ENCODE data around the gene DSCAM.

DNA sequence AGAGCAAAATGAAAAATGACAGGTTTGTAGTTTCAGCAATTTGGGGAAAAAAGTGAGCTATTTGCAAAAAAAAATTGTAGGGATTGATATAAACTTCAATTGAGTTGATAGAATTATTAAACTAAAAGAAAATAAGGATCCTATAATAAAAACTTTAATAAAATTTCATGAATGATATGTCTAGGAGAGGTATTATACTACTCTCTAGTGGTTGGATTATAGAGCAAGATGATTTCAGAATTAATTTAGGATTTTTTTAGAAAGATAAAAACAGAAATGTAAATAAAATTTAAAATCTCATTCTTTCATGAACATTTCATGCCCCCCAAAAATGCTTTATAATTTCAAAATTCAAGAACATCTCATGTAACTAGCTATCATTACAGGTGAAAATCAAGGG is 430.4 kb downstream of the DSCAM start:
- TF ChIP-seq, protein P1, sequence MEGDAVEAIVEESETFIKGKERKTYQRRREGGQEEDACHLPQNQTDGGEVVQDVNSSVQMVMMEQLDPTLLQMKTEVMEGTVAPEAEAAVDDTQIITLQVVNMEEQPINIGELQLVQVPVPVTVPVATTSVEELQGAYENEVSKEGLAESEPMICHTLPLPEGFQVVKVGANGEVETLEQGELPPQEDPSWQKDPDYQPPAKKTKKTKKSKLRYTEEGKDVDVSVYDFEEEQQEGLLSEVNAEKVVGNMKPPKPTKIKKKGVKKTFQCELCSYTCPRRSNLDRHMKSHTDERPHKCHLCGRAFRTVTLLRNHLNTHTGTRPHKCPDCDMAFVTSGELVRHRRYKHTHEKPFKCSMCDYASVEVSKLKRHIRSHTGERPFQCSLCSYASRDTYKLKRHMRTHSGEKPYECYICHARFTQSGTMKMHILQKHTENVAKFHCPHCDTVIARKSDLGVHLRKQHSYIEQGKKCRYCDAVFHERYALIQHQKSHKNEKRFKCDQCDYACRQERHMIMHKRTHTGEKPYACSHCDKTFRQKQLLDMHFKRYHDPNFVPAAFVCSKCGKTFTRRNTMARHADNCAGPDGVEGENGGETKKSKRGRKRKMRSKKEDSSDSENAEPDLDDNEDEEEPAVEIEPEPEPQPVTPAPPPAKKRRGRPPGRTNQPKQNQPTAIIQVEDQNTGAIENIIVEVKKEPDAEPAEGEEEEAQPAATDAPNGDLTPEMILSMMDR (IDR thresholded peaks at IDR 0.05): no peak
- no peak for TF ChIP-seq POLR2A (IDR thresholded peaks at IDR 0.05)
